22Rv1 (cell line): ENCODE results near the gene UBE2U.

Source experiments
- H3K27ac ChIP-seq: fragments of 450-650 bp; 2 replicates; pipeline ENCODE4 v1.5.1; 2017
- CTCF ChIP-seq: fragments of 450-650 bp; IDR thresholded peaks from 2 replicates; pipeline ENCODE4 v1.5.1; 2017; ENCODE audit warnings: mild to moderate bottlenecking
- ZFX ChIP-seq: fragments of 450-650 bp; IDR thresholded peaks from 2 replicates; pipeline ENCODE4 v1.6.1; 2017; ENCODE audit warnings: antibody characterized with exemption, borderline replicate concordance

UBE2U gene

DNA sequence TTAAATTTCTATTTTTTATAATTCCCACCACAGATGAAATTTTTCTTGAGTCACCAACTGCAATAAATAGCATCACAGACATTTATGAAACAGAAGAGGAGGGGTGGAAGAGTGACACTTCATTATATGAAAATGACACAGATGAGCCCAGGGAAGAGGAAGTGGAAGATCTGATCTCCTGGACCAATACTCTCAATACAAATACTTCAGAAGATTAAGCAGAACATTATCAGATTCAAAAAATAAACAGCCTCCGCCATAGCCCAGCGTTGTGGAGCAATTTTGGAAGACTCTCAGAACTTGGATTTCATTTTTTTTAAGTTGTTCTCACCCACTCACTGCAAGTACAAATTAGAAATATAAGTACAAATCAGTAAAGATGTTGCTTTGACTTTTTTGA, 63.6 kb downstream of the UBE2U start:
- TF ChIP-seq ZFX (no peak), CTCF (no peak)
- H3K27ac ChIP-seq: no peak overlapping the region

DNA sequence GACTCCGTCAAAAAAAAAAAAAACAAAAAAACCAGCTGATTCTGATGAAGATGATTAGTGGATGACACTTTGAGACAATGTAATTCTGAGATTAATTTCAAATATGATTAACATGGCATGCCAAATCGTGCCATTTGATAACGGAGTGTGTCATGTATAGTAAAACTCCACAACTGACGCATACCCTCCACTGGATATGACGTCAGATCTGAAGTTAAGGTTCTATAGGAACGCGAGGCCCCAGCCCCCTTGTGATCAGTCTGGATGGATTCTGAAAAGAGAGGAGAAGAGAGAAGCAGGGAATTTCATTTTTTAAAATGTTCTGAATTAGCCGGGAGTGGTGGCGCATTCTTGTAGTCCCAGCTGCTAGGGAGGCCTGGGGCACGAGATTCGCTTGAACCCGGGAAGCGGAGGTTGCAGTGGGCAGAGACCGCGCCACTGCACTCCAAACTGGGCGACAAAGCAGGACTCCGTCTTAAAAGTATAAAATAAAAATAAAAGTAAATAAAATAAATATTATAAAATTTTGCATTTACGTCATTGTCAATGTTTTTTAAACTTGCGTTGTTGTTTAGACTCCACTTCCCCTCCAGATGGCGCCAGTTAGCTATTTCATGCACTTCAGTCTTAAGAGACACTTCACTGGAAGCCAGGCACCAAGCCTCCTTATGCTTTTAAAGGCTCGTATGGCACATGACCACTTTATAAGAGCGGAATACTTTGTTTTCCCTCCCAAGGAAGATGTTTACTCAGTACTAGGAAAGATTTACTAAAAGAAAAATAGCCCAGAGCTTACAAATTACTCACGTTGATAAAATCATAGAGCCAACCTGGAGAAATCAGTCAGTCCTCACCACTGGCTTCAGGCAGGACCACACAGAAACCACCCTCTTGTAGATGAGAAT, 65.5 kb downstream of the UBE2U start:
- TF ChIP-seq CTCF (peak; percentile 78), ZFX (no peak)

DNA sequence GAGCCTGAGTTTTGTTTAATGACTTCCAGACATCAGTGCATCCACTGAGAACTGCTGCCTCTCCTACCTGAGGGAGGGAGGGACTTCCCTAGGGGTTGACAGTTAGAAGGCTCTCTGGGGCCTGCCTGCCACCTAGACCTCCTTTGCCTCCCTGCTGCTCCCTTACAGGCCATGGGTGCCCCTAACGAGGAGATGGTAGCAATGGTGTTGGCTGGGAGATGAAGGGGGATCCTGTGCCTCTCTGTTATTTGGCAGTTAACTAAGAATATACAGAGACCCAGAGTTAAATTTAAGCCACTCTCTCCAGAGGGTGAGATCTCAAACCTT, 66.1 kb downstream of the UBE2U start:
- no peak overlapping the region for H3K27ac ChIP-seq
- TF ChIP-seq CTCF (no peak), ZFX (no peak)

More for the DNA sequence above, 65.5 kb downstream of the UBE2U start:
- no peak overlapping the region for H3K27ac ChIP-seq

DNA sequence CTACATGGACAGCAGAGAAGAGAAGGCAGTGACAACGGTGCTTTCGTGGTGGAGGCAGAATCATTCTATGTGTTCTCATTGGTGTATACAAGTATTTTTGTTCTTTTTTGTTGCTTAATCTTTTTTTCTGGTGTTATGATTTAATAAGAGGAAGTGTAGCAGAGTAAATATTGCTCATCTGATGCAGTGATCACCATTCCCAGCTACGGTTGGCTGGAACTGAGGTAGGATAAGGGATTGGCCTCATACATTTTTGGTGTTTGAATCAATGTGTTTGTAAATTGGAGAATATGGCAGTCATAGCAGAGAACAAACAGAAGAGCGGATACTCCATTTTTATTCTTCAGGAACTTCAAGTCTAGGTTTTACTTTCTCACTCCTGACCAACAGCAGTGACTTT, 76.6 kb downstream of the UBE2U start:
- no peak overlapping the region for H3K27ac ChIP-seq
- no peak for TF ChIP-seq CTCF
- TF ChIP-seq ZFX: no peak

GRCh38 chr1:64282351-64282750, 78.9 kb downstream of the UBE2U start:
- H3K27ac ChIP-seq: no peak overlapping the region
- TF ChIP-seq ZFX: no peak
- no peak for TF ChIP-seq CTCF

DNA sequence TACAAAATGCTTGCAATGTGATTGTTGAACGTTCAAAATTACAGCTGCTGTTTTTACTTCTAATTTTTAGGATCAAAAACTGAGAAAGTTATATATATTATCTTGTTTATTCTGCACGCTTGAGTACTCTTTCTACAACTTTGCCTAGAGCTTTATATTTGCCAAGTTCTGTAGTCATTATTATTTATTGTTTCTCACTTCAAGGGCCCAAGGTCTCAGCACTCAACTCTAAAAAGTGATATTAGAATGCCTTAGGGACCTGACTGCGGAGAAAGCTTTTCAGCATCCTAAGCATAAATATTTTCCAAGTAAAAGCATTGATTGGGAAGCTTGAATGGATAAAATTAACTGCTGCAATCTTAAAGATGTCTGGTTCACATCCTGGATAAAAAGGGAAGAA, 83.6 kb downstream of the UBE2U start:
- TF ChIP-seq CTCF (no peak), ZFX (no peak)
- H3K27ac ChIP-seq: no peak overlapping the region

- TF ChIP-seq ZFX: no peak
- no peak for TF ChIP-seq CTCF
- no peak overlapping the region for H3K27ac ChIP-seq
These were observed 87.0 kb downstream of the UBE2U start for GRCh38 chr1:64290420-64290819.
